ENCODE data around the gene PDCD1LG2.

Gene PDCD1LG2

DNA sequence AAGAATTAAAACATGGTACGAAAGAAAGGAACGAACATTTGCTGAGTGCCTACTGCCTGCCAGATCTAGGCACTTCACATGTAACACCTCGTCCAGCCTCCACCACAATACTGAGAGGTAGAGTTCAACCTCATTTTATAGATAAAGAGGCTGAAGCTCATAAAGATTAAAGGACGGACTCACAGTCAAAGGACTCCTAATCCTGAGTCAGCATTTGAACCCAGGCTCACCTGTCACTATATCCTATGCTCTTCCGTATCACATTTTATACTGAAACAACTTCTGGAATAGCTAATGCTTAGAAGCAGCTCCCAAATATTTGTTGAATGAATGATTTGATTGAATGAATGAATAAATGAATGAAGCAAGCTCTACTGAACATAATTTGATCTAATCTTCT lies 22.5 kb downstream of the PDCD1LG2 start:
- TF ChIP-seq SIN3A (IDR thresholded peaks at IDR 0.05; ENCODE audit: borderline replicate concordance, insufficient read depth, low read length) (no peak), TAF1 (IDR thresholded peaks at IDR 0.05; ENCODE audit: borderline replicate concordance, insufficient read depth, low read length) (no peak), POLR2AphosphoS5 (IDR thresholded peaks at IDR 0.05; ENCODE audit: low read depth, low read length) (no peak), FOXP2 (optimal IDR thresholded peaks at IDR 0.05; ENCODE audit: borderline replicate concordance, extremely low read depth, extremely low read length, insufficient read depth) (no peak)
- TF ChIP-seq, protein P1, sequence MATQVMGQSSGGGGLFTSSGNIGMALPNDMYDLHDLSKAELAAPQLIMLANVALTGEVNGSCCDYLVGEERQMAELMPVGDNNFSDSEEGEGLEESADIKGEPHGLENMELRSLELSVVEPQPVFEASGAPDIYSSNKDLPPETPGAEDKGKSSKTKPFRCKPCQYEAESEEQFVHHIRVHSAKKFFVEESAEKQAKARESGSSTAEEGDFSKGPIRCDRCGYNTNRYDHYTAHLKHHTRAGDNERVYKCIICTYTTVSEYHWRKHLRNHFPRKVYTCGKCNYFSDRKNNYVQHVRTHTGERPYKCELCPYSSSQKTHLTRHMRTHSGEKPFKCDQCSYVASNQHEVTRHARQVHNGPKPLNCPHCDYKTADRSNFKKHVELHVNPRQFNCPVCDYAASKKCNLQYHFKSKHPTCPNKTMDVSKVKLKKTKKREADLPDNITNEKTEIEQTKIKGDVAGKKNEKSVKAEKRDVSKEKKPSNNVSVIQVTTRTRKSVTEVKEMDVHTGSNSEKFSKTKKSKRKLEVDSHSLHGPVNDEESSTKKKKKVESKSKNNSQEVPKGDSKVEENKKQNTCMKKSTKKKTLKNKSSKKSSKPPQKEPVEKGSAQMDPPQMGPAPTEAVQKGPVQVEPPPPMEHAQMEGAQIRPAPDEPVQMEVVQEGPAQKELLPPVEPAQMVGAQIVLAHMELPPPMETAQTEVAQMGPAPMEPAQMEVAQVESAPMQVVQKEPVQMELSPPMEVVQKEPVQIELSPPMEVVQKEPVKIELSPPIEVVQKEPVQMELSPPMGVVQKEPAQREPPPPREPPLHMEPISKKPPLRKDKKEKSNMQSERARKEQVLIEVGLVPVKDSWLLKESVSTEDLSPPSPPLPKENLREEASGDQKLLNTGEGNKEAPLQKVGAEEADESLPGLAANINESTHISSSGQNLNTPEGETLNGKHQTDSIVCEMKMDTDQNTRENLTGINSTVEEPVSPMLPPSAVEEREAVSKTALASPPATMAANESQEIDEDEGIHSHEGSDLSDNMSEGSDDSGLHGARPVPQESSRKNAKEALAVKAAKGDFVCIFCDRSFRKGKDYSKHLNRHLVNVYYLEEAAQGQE (IDR thresholded peaks at IDR 0.05; ENCODE audit: insufficient read depth in 1 of 2, low read depth in 2 of 2, low read length in 2 of 2): no peak

DNA sequence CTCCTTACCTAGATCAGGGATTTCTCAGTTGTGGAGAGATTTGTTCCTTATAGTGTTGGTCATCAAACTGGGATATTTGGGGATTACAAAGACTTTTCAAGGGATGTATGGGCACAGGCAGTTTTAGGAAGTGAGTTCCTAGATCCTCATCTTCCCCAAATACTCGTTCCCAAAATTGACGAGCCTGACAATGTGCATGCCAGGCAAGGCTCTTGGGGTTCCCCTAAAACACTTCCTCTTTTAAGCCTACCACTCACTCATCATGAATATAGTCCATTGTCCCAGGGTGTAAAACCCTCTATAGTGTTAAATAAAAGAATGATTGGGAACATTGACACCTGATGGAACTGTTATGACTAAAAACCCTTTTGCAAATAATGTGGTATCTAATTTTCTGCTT lies 26.4 kb downstream of the PDCD1LG2 start:
- TF ChIP-seq POLR2AphosphoS5 (IDR thresholded peaks at IDR 0.05; ENCODE audit: low read depth, low read length): no peak

DNA sequence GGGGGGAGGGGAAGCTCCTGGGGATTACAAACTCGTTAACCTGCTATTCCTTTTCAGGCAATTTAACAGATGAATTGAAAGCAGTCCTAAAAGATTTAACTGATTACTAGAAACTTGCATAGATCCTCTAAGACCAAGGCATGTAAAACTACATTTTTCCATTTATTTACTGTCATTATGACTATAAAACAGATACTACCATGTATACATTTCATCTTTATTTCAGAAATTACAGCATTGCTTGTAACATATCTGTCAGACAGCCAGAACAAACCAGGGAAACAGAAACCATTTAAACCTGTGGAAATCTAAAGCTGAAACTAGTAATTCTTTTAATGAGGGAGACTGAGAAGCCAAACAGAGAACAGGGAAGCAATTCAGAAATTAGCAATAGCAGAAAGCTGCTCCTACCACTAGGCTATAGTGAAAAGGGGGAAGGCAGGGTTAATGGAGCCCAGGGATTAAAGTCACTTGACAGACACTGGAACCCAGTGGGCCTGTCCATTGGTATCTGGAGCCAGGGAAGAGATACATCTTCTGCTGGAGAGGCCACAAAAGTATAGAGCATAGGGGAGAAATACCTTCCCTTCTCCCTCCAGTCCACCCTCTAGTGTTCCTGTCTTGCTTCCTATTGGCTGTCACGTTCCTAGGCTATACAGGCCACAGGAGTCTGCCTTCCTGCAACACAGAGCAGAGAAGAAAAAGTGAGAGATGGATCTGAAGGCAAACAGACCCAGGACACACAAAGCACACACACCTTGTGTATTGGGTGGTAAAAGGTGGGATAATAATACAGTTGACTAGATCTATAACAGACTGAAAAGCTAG lies 33.8 kb downstream of the PDCD1LG2 start:
- no peak for TF ChIP-seq FOXP2 (optimal IDR thresholded peaks at IDR 0.05; ENCODE audit: borderline replicate concordance, extremely low read depth, extremely low read length, insufficient read depth)
- TF ChIP-seq POLR2AphosphoS5 (IDR thresholded peaks at IDR 0.05; ENCODE audit: low read depth, low read length): no peak
- no peak for TF ChIP-seq TAF1 (IDR thresholded peaks at IDR 0.05; ENCODE audit: borderline replicate concordance, insufficient read depth, low read length)
- TF ChIP-seq, protein P1 (IDR thresholded peaks at IDR 0.05; ENCODE audit: insufficient read depth in 1 of 2, low read depth in 2 of 2, low read length in 2 of 2): no peak
- no peak for TF ChIP-seq SIN3A (IDR thresholded peaks at IDR 0.05; ENCODE audit: borderline replicate concordance, insufficient read depth, low read length)

- TF ChIP-seq SIN3A (IDR thresholded peaks at IDR 0.05; ENCODE audit: borderline replicate concordance, insufficient read depth, low read length): no peak
- no peak for TF ChIP-seq FOXP2 (optimal IDR thresholded peaks at IDR 0.05; ENCODE audit: borderline replicate concordance, extremely low read depth, extremely low read length, insufficient read depth)
- TF ChIP-seq TAF1 (IDR thresholded peaks at IDR 0.05; ENCODE audit: borderline replicate concordance, insufficient read depth, low read length): no peak
- TF ChIP-seq, protein P1 (IDR thresholded peaks at IDR 0.05; ENCODE audit: insufficient read depth in 1 of 2, low read depth in 2 of 2, low read length in 2 of 2): no peak
- TF ChIP-seq POLR2AphosphoS5 (IDR thresholded peaks at IDR 0.05; ENCODE audit: low read depth, low read length): no peak
These were observed 39.6 kb downstream of the PDCD1LG2 start for GRCh38 chr9:5549658-5550650.

DNA sequence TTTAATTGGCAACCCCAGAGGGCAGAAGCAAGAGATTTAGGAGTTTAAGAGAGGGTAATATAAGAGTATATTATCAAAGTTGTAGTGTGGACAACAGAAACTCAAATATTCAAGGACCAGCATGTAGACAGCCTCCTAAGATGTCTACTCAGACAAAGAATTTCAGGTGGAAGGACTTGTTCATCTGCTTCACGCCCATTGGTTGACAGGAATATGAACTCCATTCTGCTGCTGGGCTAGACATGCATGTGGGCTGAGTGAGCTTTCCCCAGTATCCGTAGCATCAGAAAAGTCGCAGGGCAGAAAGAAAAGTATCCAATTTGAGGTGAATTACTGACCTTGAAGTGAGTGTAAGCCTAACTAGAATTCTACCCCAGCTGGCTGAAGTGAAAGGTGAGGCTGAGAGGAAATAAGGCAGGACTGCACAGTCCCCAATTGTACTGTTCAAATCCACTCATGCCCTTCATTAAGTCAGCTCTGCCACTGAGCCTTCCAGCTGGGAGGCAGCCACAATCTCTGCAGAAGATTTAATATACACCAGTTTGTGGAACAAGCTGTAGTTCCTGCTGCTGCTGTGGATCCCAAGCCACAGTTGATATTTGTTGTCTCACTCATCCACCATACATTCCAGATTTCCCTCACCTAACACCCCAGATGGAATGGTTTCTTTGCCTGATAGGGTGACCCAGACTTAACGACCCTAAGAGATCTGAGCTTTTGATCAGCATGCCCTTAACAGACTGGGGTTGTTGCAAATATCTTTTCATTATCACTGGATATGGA lies 41.2 kb downstream of the PDCD1LG2 start:
- TF ChIP-seq FOXP2 (optimal IDR thresholded peaks at IDR 0.05; ENCODE audit: borderline replicate concordance, extremely low read depth, extremely low read length, insufficient read depth): no peak
- no peak for TF ChIP-seq SIN3A (IDR thresholded peaks at IDR 0.05; ENCODE audit: borderline replicate concordance, insufficient read depth, low read length)
- no peak for TF ChIP-seq POLR2AphosphoS5 (IDR thresholded peaks at IDR 0.05; ENCODE audit: low read depth, low read length)
- TF ChIP-seq, protein P1 (IDR thresholded peaks at IDR 0.05; ENCODE audit: insufficient read depth in 1 of 2, low read depth in 2 of 2, low read length in 2 of 2): no peak
- TF ChIP-seq TAF1 (IDR thresholded peaks at IDR 0.05; ENCODE audit: borderline replicate concordance, insufficient read depth, low read length): no peak

Measured in PFSK-1 (cell line).